Suprapubic skin (tissue), 4 donors: ENCODE results near the gene CPXM1. TPM values are rescaled to one million over a fixed set of nuclear protein-coding genes. Genes with fewer than 3 reads are reported as not detected.

Experiments
- DNase-seq, 2 donors: peaks; one replicate each; pipeline ENCODE4 v3.0.0-alpha.2; 2019; ENCODE audit warnings: low spot score in 2 of 2
- H3K27ac ChIP-seq: fragments of 200-600 bp; sonication (generic); one replicate; pipeline ENCODE4 v1.5.1; 2019
- H3K27me3 ChIP-seq: fragments of 200-600 bp; sonication (generic); one replicate; pipeline ENCODE4 v1.5.1; 2019
- H3K36me3 ChIP-seq: fragments of 200-600 bp; sonication (generic); one replicate; pipeline ENCODE4 v1.5.1; 2019
- H3K4me1 ChIP-seq: fragments of 200-600 bp; sonication (generic); one replicate; pipeline ENCODE4 v1.5.1; 2019
- H3K4me3 ChIP-seq: fragments of 200-600 bp; sonication (generic); one replicate; pipeline ENCODE4 v1.5.1; 2019; ENCODE audit warnings: mild to moderate bottlenecking
- H3K9me3 ChIP-seq: fragments of 200-600 bp; sonication (generic); one replicate; pipeline ENCODE4 v1.5.1; 2019
- CTCF ChIP-seq, 2 donors: fragments of 200-600 bp in 1 of 2; fragments of 450-650 bp in 1 of 2; sonication (generic) in 1 of 2; IDR thresholded peaks; one replicate each; pipeline ENCODE4 v1.5.1; 2016 to 2019; ENCODE audit warnings: antibody characterized with exemption in 2 of 2, mild to moderate bottlenecking in 1 of 2, moderate library complexity in 1 of 2
- EP300 ChIP-seq: sonication (generic); formaldehyde crosslinking; IDR thresholded peaks from one replicate; pipeline ENCODE4 v1.6.1; 2017; ENCODE audit warnings: antibody characterized with exemption
- POLR2A ChIP-seq, 2 donors: fragments of 450-650 bp; IDR thresholded peaks; one replicate each; pipeline ENCODE4 v1.6.1; 2017; ENCODE audit warnings: antibody characterized with exemption in 2 of 2, mild to moderate bottlenecking in 2 of 2, moderate library complexity in 2 of 2
- POLR2AphosphoS5 ChIP-seq, 3 donors: sonication (generic); formaldehyde crosslinking; IDR thresholded peaks; one replicate each; pipeline ENCODE4 v1.6.1; 2017; ENCODE audit warnings: antibody characterized with exemption in 3 of 3
- WGBS: methylation state at CpG from one replicate; pipeline ENCODE4 v1.1.5; 2018; 5-methylcytosine and 5-hydroxymethylcytosine counted together
- total RNA-seq, 4 donors: library from RNA; depleted of rRNA; stranded (reverse); fragments of >200 nt; gene quantifications; one replicate each; pipeline ENCODE4 v1.1.0, GENCODE V29; 2016

CPXM1 gene
- total RNA-seq, 4 donors from 2014 or later, result 1.5 to 5.1 (median 3.2) TPM

GRCh38 chr20:2804852-2805688, 4.6 kb upstream of the CPXM1 start:
- H3K9me3 ChIP-seq, result no peaks in the 10 kb centered on the region
- H3K36me3 ChIP-seq, result no peaks in the 10 kb centered on the region
- no peak overlapping the region for H3K4me3 ChIP-seq
- TF ChIP-seq CTCF (IDR thresholded peaks at IDR 0.05) (no peak), POLR2AphosphoS5 (IDR thresholded peaks at IDR 0.05) (no peak), EP300 (no peak), POLR2A (IDR thresholded peaks at IDR 0.05) (no peak)
- no peak overlapping the region for H3K27ac ChIP-seq
- H3K4me1 ChIP-seq, result peaks cover 25% of the 10 kb centered on the region
- DNase-seq, result no peak
- 11% methylated on average over 21 of the region's 49 CpGs for WGBS
- peaks cover 79% of the 10 kb centered on the region for H3K27me3 ChIP-seq

GRCh38 chr20:2804041-2804828, 3.8 kb upstream of the CPXM1 start:
- no peaks in the 10 kb centered on the region for H3K9me3 ChIP-seq
- DNase-seq, result no peak
- TF ChIP-seq POLR2AphosphoS5 (IDR thresholded peaks at IDR 0.05), result no peak
- TF ChIP-seq EP300, result no peak
- TF ChIP-seq CTCF (IDR thresholded peaks at IDR 0.05), result no peak
- TF ChIP-seq POLR2A (IDR thresholded peaks at IDR 0.05), result no peak
- H3K4me1 ChIP-seq, result peaks cover 33% of the 10 kb centered on the region
- H3K27me3 ChIP-seq, result peaks cover 87% of the 10 kb centered on the region
- no peak overlapping the region for H3K4me3 ChIP-seq
- H3K27ac ChIP-seq, result no peak overlapping the region
- 64% methylated on average over 16 of the region's 16 CpGs for WGBS
- no peaks in the 10 kb centered on the region for H3K36me3 ChIP-seq

DNA sequence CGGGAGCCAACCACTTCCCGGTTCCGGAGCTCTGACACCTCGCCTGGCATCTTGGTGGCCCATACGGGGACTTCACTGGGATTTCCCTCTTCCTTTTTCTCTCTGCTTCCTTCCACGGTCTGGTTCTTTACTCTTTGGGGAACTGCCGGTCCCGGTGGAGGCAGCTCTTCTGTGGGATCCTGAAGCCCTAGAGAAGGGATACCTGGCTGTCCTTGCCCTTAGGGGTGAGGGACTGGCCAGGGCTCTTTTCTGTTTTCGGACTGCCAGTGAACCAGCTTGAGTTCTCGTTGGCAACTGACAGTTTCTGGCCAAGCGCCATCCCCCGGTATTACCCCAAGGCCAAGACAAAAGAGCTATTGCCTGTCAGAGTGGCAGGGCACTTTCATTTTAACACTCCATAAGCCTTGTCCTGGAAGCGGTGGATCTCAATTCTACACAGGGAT, 880 bp upstream of the CPXM1 start:
- 12% methylated on average over 13 of the region's 13 CpGs for WGBS
- H3K4me3 ChIP-seq, result peak overlapping the region; percentile 49
- H3K9me3 ChIP-seq, result no peaks in the 10 kb centered on the region
- no peak for TF ChIP-seq POLR2AphosphoS5 (IDR thresholded peaks at IDR 0.05)
- TF ChIP-seq CTCF (IDR thresholded peaks at IDR 0.05), result no peak
- TF ChIP-seq EP300, result no peak
- no peak for TF ChIP-seq POLR2A (IDR thresholded peaks at IDR 0.05)
- no peak overlapping the region for H3K27ac ChIP-seq
- no peaks in the 10 kb centered on the region for H3K36me3 ChIP-seq
- H3K4me1 ChIP-seq, result peaks cover 33% of the 10 kb centered on the region
- H3K27me3 ChIP-seq, result peaks cover 85% of the 10 kb centered on the region
- DNase-seq, result no peak

DNA sequence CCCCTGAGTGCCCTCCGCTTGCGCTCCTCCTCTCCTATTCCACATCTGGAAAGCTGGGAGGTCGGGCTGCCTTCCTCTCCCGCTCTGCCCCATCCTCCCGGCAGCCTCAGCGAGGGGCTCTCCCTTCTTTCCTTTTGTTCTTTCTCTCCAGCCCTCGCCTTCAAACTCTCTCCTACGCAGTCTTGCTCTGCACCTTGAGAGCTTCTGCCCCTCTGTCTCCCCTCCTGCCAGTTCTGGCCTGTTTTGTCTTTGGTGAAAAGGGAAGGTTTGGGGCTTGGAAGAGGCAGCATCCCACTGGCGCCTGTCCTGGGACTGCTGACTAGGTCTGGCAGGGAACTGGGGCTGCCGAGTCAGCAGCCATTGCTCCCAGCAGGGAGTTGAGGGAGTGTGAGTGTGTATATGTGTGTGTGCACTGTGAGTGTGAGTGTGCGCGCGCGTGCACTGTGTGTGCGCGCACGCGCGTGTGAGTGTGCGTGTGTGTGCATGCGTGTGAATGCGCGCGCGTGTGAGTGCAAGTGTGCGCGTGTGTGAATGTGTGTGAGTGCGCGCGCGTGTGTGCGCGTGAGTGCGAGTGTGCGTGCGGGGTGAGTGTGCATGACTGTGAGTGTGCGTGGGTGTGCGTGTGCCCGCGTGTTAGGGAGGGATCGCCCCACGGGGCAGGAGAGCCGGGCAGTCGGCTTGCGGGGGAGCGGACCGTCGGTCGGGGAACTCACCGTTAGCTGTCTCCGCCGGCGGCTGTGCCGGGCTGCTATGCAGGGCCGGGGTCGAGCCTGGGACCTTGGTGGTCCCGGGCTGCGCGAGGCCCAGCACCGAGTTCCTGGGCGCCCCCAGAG, 523 bp downstream of the CPXM1 start:
- H3K9me3 ChIP-seq, result no peaks in the 10 kb centered on the region
- DNase-seq, result no peak
- H3K27ac ChIP-seq, result no peak overlapping the region
- H3K27me3 ChIP-seq, result peaks cover 76% of the 10 kb centered on the region
- H3K36me3 ChIP-seq, result no peaks in the 10 kb centered on the region
- H3K4me1 ChIP-seq, result peaks cover 28% of the 10 kb centered on the region
- TF ChIP-seq CTCF (IDR thresholded peaks at IDR 0.05), result no peak
- TF ChIP-seq POLR2AphosphoS5 (IDR thresholded peaks at IDR 0.05), result no peak
- TF ChIP-seq POLR2A (IDR thresholded peaks at IDR 0.05), result no peak
- no peak for TF ChIP-seq EP300
- WGBS, result 6% methylated on average over 33 of the region's 61 CpGs
- H3K4me3 ChIP-seq, result peak overlapping the region; percentile 49
